ENCODE measurements around the gene XYLT1.

Gene XYLT1

DNA sequence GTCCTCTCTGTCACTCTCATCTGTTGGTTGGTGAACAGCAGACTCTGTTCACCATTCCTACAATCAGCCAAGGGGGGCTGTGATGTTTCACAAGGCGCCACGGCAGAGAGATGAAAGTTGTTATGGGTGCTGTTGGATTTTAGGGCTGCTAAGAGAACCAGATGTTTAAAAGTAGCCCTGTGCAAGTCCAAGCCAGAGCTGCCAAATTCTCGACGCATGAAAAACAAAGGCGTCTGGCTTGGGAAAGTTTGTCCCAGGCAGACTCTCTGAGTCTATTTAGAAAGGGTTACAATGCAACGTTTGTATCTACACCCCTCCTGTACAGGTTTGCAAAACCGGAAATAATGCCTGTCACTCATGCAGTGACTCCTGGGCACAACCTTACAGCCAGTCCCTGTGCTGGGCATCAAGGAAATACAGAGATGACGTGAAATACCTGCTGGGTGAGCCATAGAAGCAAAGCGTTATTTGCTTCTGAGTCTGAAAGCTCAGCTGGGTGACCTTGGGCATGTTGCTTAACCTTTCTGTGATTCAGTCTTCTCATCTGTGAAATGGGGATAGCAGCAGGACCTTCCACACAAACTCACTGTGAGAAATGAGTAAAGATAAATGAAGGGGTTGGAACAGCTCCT lies 74.8 kb downstream of the XYLT1 start (continued):
- no peak for TF ChIP-seq GLIS2 (tag by site-specific recombination; IDR thresholded peaks at IDR 0.05)
- TF ChIP-seq ZSCAN5A (tag by site-specific recombination; IDR thresholded peaks at IDR 0.05) = no peak
- TF ChIP-seq ZNF350 (tag by site-specific recombination; IDR thresholded peaks at IDR 0.05) = no peak

- ChIA-PET CTCF (no interaction called here), POLR2A (no interaction called here)
- Histone ChIP-seq H3K36me3 (ENCODE audit: control insufficient read depth in 2 of 2, insufficient read depth in 1 of 2, low read length in 2 of 2) (no peaks in the 10 kb centered on the region), H3K4me3 (ENCODE audit: low read depth, low read length) (no peak overlapping the region), H3K9me3 (ENCODE audit: control insufficient read depth, insufficient read depth, low read depth, low read length) (no peaks in the 10 kb centered on the region), H3K27ac (ENCODE audit: extremely low read depth, low read depth, low read length) (no peak overlapping the region), H3K4me1 (ENCODE audit: control insufficient read depth, insufficient read depth, low read length) (peaks cover 10% of the 10 kb centered on the region)
- TF ChIP-seq ZEB2 (tag by site-specific recombination; IDR thresholded peaks at IDR 0.05) (no peak), ZNF292 (tag by site-specific recombination; IDR thresholded peaks at IDR 0.05; ENCODE audit: borderline replicate concordance, low read depth) (no peak), TRIM28 (IDR thresholded peaks at IDR 0.05; ENCODE audit: borderline replicate concordance, low read length) (no peak), ZNF571 (tag by site-specific recombination; IDR thresholded peaks at IDR 0.05) (no peak), ZNF621 (tag by site-specific recombination; IDR thresholded peaks at IDR 0.05) (no peak), SALL2 (tag by site-specific recombination; IDR thresholded peaks at IDR 0.05; ENCODE audit: borderline replicate concordance) (no peak), ZNF658 (tag by site-specific recombination; IDR thresholded peaks at IDR 0.05) (no peak), MZF1 (tag by site-specific recombination; IDR thresholded peaks at IDR 0.05; ENCODE audit: borderline replicate concordance) (no peak), AEBP2 (tag by site-specific recombination; IDR thresholded peaks at IDR 0.05; ENCODE audit: borderline replicate concordance) (no peak), GLIS1 (tag by site-specific recombination; IDR thresholded peaks at IDR 0.05) (no peak), BCL11A (tag by site-specific recombination; IDR thresholded peaks at IDR 0.05; ENCODE audit: low read depth) (no peak), KLF8 (tag by site-specific recombination; IDR thresholded peaks at IDR 0.05) (no peak), SP3 (tag by site-specific recombination; IDR thresholded peaks at IDR 0.05) (no peak)
- TF ChIP-seq, protein P1, sequence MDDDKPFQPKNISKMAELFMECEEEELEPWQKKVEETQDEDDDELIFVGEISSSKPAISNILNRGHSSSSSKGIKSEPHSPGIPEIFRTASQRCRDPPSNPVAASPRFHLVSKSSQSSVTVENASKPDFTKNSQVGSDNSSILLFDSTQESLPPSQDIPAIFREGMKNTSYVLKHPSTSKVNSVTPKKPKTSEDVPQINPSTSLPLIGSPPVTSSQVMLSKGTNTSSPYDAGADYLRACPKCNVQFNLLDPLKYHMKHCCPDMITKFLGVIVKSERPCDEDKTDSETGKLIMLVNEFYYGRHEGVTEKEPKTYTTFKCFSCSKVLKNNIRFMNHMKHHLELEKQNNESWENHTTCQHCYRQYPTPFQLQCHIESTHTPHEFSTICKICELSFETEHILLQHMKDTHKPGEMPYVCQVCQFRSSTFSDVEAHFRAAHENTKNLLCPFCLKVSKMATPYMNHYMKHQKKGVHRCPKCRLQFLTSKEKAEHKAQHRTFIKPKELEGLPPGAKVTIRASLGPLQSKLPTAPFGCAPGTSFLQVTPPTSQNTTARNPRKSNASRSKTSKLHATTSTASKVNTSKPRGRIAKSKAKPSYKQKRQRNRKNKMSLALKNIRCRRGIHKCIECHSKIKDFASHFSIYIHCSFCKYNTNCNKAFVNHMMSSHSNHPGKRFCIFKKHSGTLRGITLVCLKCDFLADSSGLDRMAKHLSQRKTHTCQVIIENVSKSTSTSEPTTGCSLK (tag by site-specific recombination; IDR thresholded peaks at IDR 0.05) = no peak
Observed at GRCh38 chr16:17392857-17393692, 77.7 kb downstream of the XYLT1 start.

Measured in HEK293 (cell line).